ENCODE measurements around the gene WASF2.

WASF2 gene

DNA sequence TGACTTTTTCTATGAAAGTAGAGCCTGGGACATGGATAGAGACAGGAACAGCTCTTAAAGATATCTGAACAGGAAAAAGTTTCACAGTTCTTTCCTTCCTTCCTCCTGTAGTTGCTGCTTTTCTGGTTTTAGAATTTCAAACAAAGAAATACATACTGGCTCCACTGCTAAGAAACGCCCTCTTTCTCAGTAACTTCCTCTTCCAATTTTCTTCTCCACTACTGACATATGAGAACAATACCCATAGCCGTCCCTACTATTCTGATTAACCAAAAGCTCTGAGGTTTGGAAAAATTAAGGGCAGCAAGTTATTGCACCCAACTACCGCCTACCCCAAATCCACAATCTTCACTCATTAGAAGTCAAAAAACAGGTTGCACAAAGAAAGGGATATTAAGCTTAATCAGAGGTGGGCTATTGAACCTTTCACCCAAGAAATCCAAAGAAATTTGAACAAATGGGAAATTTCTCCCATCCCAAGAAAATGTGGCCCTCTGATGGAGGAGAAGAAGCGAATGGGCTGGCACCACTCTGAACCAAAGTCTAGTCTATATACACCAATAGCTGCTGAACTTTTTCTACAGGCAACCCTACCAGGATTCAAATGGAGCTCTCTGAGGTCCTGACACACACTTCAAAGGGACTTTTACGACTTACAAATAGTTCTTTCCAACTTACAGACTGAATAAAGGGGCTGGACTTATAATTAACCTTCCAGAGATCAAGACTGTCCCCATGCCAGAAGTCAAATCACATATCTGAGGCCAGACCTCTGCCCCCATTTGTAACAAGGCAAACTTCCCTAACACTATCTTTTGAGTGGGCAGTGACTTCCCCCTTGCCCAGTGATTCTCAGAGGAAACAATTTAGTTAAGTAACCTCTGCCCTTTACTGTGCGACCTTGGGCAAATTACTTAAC lies 1.7 kb downstream of the WASF2 start:
- no CpG with 5 or more reads among the region's 6 CpGs for WGBS (ENCODE audit: extremely low coverage, insufficient coverage, insufficient read length)
- peak in 1 of 2 donors; percentile 43 for DNase-seq
- H2AFZ ChIP-seq (ENCODE audit: insufficient read depth, low read length, poor library complexity), result no peak overlapping the region

DNA sequence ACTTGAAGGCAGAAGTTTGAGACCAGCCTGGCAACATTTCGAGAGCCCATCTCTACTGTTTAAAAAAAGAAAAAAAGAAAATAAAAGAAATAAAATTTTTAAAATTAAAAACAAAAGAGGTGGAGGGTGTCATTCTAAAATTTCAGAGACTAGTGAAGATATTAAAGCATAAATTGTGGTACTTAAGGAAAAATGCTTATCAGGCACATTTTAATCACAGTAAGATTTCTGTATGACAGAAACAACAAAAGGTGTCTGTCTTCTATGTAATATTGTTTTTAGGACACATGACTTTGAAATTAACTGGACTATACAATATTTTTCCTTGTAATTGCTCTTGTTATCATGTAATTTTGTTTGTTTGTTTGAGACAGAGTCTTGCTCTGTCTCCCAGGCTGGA lies 4.6 kb downstream of the WASF2 start:
- no peak overlapping the region for H2BK12ac ChIP-seq (ENCODE audit: low read length)
- peaks cover 7% of the 10 kb centered on the region for H3K79me1 ChIP-seq (ENCODE audit: low read length)
- H3K9ac ChIP-seq (ENCODE audit: low read length), result no peak overlapping the region
- H3K23ac ChIP-seq (ENCODE audit: low read length), result no peak overlapping the region
- no peak overlapping the region for H3K4ac ChIP-seq (ENCODE audit: low read depth, low read length)
- no peak overlapping the region for H3K18ac ChIP-seq (ENCODE audit: low read length)
- no peak overlapping the region for H4K8ac ChIP-seq (ENCODE audit: low read depth, low read length)
- H2AFZ ChIP-seq (ENCODE audit: insufficient read depth, low read length, poor library complexity), result no peak overlapping the region
- no peak overlapping the region for H3K27ac ChIP-seq (ENCODE audit: low read depth, low read length)
- H3K4me1 ChIP-seq (ENCODE audit: control insufficient read depth in 1 of 2, insufficient read depth in 2 of 2, low read length in 2 of 2), result peaks cover 0 to 7% of the 10 kb centered on the region in 2 experiments
- H2AK5ac ChIP-seq (ENCODE audit: low read length), result no peak overlapping the region
- no peaks in the 10 kb centered on the region for H3K27me3 ChIP-seq (ENCODE audit: insufficient read depth, low read length)
- no peaks in the 10 kb centered on the region for H3K36me3 ChIP-seq (ENCODE audit: control insufficient read depth in 1 of 2, insufficient read depth in 2 of 2, low read length in 2 of 2)
- H3K9me3 ChIP-seq (ENCODE audit: insufficient read depth, low read depth, low read length), result no peaks in the 10 kb centered on the region
- no CpG with 5 or more reads among the region's 1 CpG for WGBS (ENCODE audit: extremely low coverage, insufficient coverage, insufficient read length)
- H2BK5ac ChIP-seq (ENCODE audit: low read depth, low read length, poor library complexity), result no peak overlapping the region
- H4K91ac ChIP-seq (ENCODE audit: low read depth, low read length), result no peak overlapping the region
- DNase-seq, result no peak
- H3K14ac ChIP-seq (ENCODE audit: low read length), result no peak overlapping the region
- peaks cover 12% of the 10 kb centered on the region for H3K79me2 ChIP-seq (ENCODE audit: control insufficient read depth, insufficient read depth, low read length, poor library complexity)
- no peak overlapping the region for H3K4me2 ChIP-seq (ENCODE audit: low read length)
- no peak overlapping the region for H4K12ac ChIP-seq (ENCODE audit: low read depth, low read length)
- no peak overlapping the region for H2BK120ac ChIP-seq (ENCODE audit: insufficient read depth, low read length, poor library complexity)
- H3K4me3 ChIP-seq (ENCODE audit: low read depth, low read length), result no peak overlapping the region

More for the DNA sequence above, 1.7 kb downstream of the WASF2 start:
- no peak overlapping the region for H2BK120ac ChIP-seq (ENCODE audit: insufficient read depth, low read length, poor library complexity)
- H3K9ac ChIP-seq (ENCODE audit: low read length), result no peak overlapping the region
- H4K91ac ChIP-seq (ENCODE audit: low read depth, low read length), result no peak overlapping the region
- H3K4me3 ChIP-seq (ENCODE audit: low read depth, low read length), result no peak overlapping the region
- H3K9me3 ChIP-seq (ENCODE audit: insufficient read depth, low read depth, low read length), result no peaks in the 10 kb centered on the region
- H2BK5ac ChIP-seq (ENCODE audit: low read depth, low read length, poor library complexity), result no peak overlapping the region
- H3K36me3 ChIP-seq (ENCODE audit: control insufficient read depth in 1 of 2, insufficient read depth in 2 of 2, low read length in 2 of 2), result no peaks in the 10 kb centered on the region
- H2BK12ac ChIP-seq (ENCODE audit: low read length), result no peak overlapping the region
- H3K14ac ChIP-seq (ENCODE audit: low read length), result no peak overlapping the region
- H3K27me3 ChIP-seq (ENCODE audit: insufficient read depth, low read length), result no peaks in the 10 kb centered on the region
- H4K8ac ChIP-seq (ENCODE audit: low read depth, low read length), result no peak overlapping the region
- H3K23ac ChIP-seq (ENCODE audit: low read length), result no peak overlapping the region
- no peak overlapping the region for H3K18ac ChIP-seq (ENCODE audit: low read length)
- H4K12ac ChIP-seq (ENCODE audit: low read depth, low read length), result no peak overlapping the region
- peak overlapping the region; percentile 14 for H3K27ac ChIP-seq (ENCODE audit: low read depth, low read length)
- peak overlapping the region; percentile 75 for H3K4me2 ChIP-seq (ENCODE audit: low read length)
- H3K4me1 ChIP-seq (ENCODE audit: control insufficient read depth in 1 of 2, insufficient read depth in 2 of 2, low read length in 2 of 2), result peaks cover 0 to 9% of the 10 kb centered on the region in 2 experiments
- no peak overlapping the region for H3K4ac ChIP-seq (ENCODE audit: low read depth, low read length)
- peaks cover 7% of the 10 kb centered on the region for H3K79me1 ChIP-seq (ENCODE audit: low read length)
- peaks cover 12% of the 10 kb centered on the region for H3K79me2 ChIP-seq (ENCODE audit: control insufficient read depth, insufficient read depth, low read length, poor library complexity)
- H2AK5ac ChIP-seq (ENCODE audit: low read length), result no peak overlapping the region

DNA sequence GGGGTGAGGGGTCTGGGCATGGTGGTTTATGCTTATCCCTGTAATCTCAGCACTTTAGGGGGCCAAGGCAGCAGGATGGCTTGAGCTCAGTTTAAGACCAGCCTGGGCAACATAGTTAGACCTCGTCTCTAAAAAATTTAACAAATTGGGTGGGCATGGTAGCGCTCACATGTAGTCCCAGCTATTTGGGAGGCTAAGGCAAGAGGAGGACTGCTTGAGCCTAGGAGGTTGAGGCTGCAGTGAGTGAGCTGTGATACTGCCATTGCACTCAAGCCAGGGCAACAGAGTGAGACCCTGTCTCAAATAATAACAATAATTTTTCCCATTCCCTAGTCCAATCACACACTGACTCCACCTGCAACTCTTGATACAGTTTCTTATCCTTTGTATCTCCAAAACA lies 6.3 kb downstream of the WASF2 start:
- Histone ChIP-seq H2BK12ac (ENCODE audit: low read length) (no peak overlapping the region), H2BK5ac (ENCODE audit: low read depth, low read length, poor library complexity) (no peak overlapping the region), H2BK120ac (ENCODE audit: insufficient read depth, low read length, poor library complexity) (no peak overlapping the region), H3K4me3 (ENCODE audit: low read depth, low read length) (no peak overlapping the region), H3K79me1 (ENCODE audit: low read length) (no peaks in the 10 kb centered on the region), H3K4me2 (ENCODE audit: low read length) (no peak overlapping the region), H3K18ac (ENCODE audit: low read length) (no peak overlapping the region), H3K4ac (ENCODE audit: low read depth, low read length) (peak overlapping the region; percentile 77), H3K79me2 (ENCODE audit: control insufficient read depth, insufficient read depth, low read length, poor library complexity) (peaks cover 5% of the 10 kb centered on the region), H3K27me3 (ENCODE audit: insufficient read depth, low read length) (no peaks in the 10 kb centered on the region), H3K23ac (ENCODE audit: low read length) (no peak overlapping the region), H3K36me3 (ENCODE audit: control insufficient read depth in 1 of 2, insufficient read depth in 2 of 2, low read length in 2 of 2) (peaks cover 0 to 3% of the 10 kb centered on the region in 2 experiments), H3K9me3 (ENCODE audit: insufficient read depth, low read depth, low read length) (no peaks in the 10 kb centered on the region), H2AFZ (ENCODE audit: insufficient read depth, low read length, poor library complexity) (no peak overlapping the region), H4K91ac (ENCODE audit: low read depth, low read length) (no peak overlapping the region), H3K9ac (ENCODE audit: low read length) (no peak overlapping the region), H3K4me1 (ENCODE audit: control insufficient read depth in 1 of 2, insufficient read depth in 2 of 2, low read length in 2 of 2) (peaks cover 0 to 3% of the 10 kb centered on the region in 2 experiments), H2AK5ac (ENCODE audit: low read length) (no peak overlapping the region), H3K27ac (ENCODE audit: low read depth, low read length) (no peak overlapping the region), H3K14ac (ENCODE audit: low read length) (no peak overlapping the region), H4K12ac (ENCODE audit: low read depth, low read length) (no peak overlapping the region), H4K8ac (ENCODE audit: low read depth, low read length) (no peak overlapping the region)
- no peak for DNase-seq
- WGBS (ENCODE audit: extremely low coverage, insufficient coverage, insufficient read length), result no CpG with 5 or more reads among the region's 2 CpGs

DNA sequence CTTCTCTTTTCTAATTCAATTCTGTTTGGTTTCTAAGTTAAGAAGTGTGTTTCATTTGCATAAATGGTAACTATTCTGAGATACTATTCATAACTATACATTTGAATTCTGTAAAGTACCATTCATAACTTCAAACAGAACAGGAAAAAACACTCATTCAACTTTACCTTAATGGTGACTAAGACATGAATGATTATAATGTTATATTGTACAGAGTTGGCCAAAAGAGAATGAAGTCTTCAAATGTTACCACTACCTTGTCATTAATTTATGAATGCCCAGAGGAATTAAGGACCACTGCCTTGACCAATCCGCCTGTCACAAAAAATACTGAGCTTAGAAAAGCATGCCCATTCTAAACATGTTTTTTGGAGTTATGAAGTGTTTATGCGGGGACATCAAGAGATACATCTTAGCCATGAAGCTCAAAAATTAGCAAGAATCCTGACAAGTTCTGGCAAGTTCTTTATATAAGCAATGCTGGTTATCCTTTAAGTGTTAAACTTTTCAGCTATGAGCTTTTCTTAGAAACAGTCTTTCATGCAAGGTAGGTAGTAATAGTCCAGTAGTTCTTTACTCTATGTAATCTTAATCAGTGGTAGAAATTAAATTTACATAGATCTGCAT lies 7.9 kb downstream of the WASF2 start:
- Histone ChIP-seq H2BK120ac (ENCODE audit: insufficient read depth, low read length, poor library complexity) (no peak overlapping the region), H2BK5ac (ENCODE audit: low read depth, low read length, poor library complexity) (no peak overlapping the region), H3K18ac (ENCODE audit: low read length) (no peak overlapping the region), H4K91ac (ENCODE audit: low read depth, low read length) (no peak overlapping the region), H3K9me3 (ENCODE audit: insufficient read depth, low read depth, low read length) (no peaks in the 10 kb centered on the region), H3K4me2 (ENCODE audit: low read length) (no peak overlapping the region), H2AFZ (ENCODE audit: insufficient read depth, low read length, poor library complexity) (no peak overlapping the region), H3K14ac (ENCODE audit: low read length) (no peak overlapping the region), H4K12ac (ENCODE audit: low read depth, low read length) (no peak overlapping the region), H3K4me3 (ENCODE audit: low read depth, low read length) (no peak overlapping the region), H3K27ac (ENCODE audit: low read depth, low read length) (no peak overlapping the region), H2AK5ac (ENCODE audit: low read length) (no peak overlapping the region), H2BK12ac (ENCODE audit: low read length) (no peak overlapping the region), H3K9ac (ENCODE audit: low read length) (no peak overlapping the region), H3K4ac (ENCODE audit: low read depth, low read length) (no peak overlapping the region), H3K4me1 (ENCODE audit: control insufficient read depth in 1 of 2, insufficient read depth in 2 of 2, low read length in 2 of 2) (no peaks in the 10 kb centered on the region), H3K79me1 (ENCODE audit: low read length) (no peaks in the 10 kb centered on the region), H3K36me3 (ENCODE audit: control insufficient read depth in 1 of 2, insufficient read depth in 2 of 2, low read length in 2 of 2) (peaks cover 1 to 3% of the 10 kb centered on the region in 2 experiments), H3K23ac (ENCODE audit: low read length) (no peak overlapping the region), H3K79me2 (ENCODE audit: control insufficient read depth, insufficient read depth, low read length, poor library complexity) (peaks cover 5% of the 10 kb centered on the region), H3K27me3 (ENCODE audit: insufficient read depth, low read length) (no peaks in the 10 kb centered on the region), H4K8ac (ENCODE audit: low read depth, low read length) (no peak overlapping the region)
- DNase-seq, result no peak
- WGBS (ENCODE audit: extremely low coverage, insufficient coverage, insufficient read length), result no CpG with 5 or more reads among the region's 2 CpGs

Measured in trophoblast cell (in vitro differentiated cells and primary cell).